Neural progenitor cell (in vitro differentiated cells): ENCODE measurements around the gene LRRC17. TPM values are rescaled to one million over a fixed set of nuclear protein-coding genes. Genes with fewer than 3 reads are reported as not detected.
A peak's percentile ranks its signal among the peaks of the same experiment; 100 is the strongest.

Experiments used
- DNase-seq: peaks from one replicate; pipeline ENCODE4 v3.0.0-alpha.2; 2016; ENCODE audit warnings: low spot score
- H2AFZ ChIP-seq: fragments of 200-600 bp; sonication (generic); replicated peaks from 2 replicates; pipeline ENCODE4 v1.6.1; 2016; ENCODE audit warnings: antibody characterized with exemption
- H3F3A ChIP-seq: fragments of 200-600 bp; sonication (generic); 2 replicates; pipeline ENCODE4 v1.6.1; 2016; ENCODE audit warnings: antibody characterized with exemption, low read depth
- H3K27ac ChIP-seq: fragments of 200-600 bp; sonication (generic); 2 replicates; pipeline ENCODE4 v1.5.1; 2016; ENCODE audit warnings: mild to moderate bottlenecking
- H3K27me3 ChIP-seq: fragments of 200-600 bp; sonication (generic); 2 replicates; pipeline ENCODE4 v1.6.1; 2016; ENCODE audit warnings: mild to moderate bottlenecking, moderate library complexity
- H3K36me3 ChIP-seq: fragments of 200-600 bp; sonication (generic); 2 replicates; pipeline ENCODE4 v1.5.1; 2016
- H3K4me1 ChIP-seq: fragments of 200-600 bp; sonication (generic); 2 replicates; pipeline ENCODE4 v1.6.1; 2016; ENCODE audit warnings: mixed run types
- H3K4me2 ChIP-seq: fragments of 200-600 bp; sonication (generic); 2 replicates; pipeline ENCODE4 v1.6.1; 2016
- H3K4me3 ChIP-seq: fragments of 200-600 bp; sonication (generic); 2 replicates; pipeline ENCODE4 v1.5.1; 2016
- H3K79me2 ChIP-seq: fragments of 200-600 bp; sonication (generic); 2 replicates; pipeline ENCODE4 v1.6.1; 2016; ENCODE audit warnings: low read depth
- H3K9ac ChIP-seq: fragments of 200-600 bp; sonication (generic); 2 replicates; pipeline ENCODE4 v1.6.1; 2016
- H3K9me3 ChIP-seq: fragments of 200-600 bp; sonication (generic); 2 replicates; pipeline ENCODE4 v1.5.1; 2016; ENCODE audit warnings: low read depth
- H4K20me1 ChIP-seq: fragments of 200-600 bp; sonication (generic); 2 replicates; pipeline ENCODE4 v1.6.1; 2016; ENCODE audit warnings: low read depth
- H3K27ac Mint-ChIP-seq: 3 replicates; pipeline ENCODE4 v1.8.0; 2021; ENCODE audit warnings: mixed read lengths
- H3K27me3 Mint-ChIP-seq: 2 replicates; pipeline ENCODE4 v1.8.0; 2022; ENCODE audit warnings: low read depth, mild to moderate bottlenecking, inconsistent platforms, moderate library complexity, mixed read lengths; ENCODE audit not compliant: insufficient read depth
- H3K36me3 Mint-ChIP-seq: 3 replicates; pipeline ENCODE4 v1.8.0; 2021; ENCODE audit warnings: mixed read lengths
- H3K4me1 Mint-ChIP-seq: 3 replicates; pipeline ENCODE4 v1.8.0; 2021; ENCODE audit warnings: mixed read lengths
- H3K4me3 Mint-ChIP-seq: 3 replicates; pipeline ENCODE4 v1.8.0; 2021; ENCODE audit warnings: mild to moderate bottlenecking, moderate library complexity, mixed read lengths
- H3K9me3 Mint-ChIP-seq: 3 replicates; pipeline ENCODE4 v1.8.0; 2020; ENCODE audit warnings: mixed read lengths
- EZH2 ChIP-seq: fragments of 200-600 bp; sonication (generic); IDR thresholded peaks from 2 replicates; pipeline ENCODE4 v1.6.1; 2017; ENCODE audit warnings: antibody characterized with exemption, mild to moderate bottlenecking, moderate library complexity
- EZH2phosphoT487 ChIP-seq: fragments of 200-600 bp; sonication (generic); IDR thresholded peaks from 2 replicates; pipeline ENCODE4 v1.6.1; 2017; ENCODE audit warnings: antibody characterized with exemption
- total RNA-seq: library from RNA; depleted of rRNA; stranded (reverse); fragments of >200 nt; gene quantifications from 2 replicates; pipeline ENCODE4 v1.2.3, GENCODE V29; 2015; ENCODE audit warnings: low replicate concordance
- TF ChIP-seq, protein P1 (sequence below): fragments of 200-600 bp; sonication (generic); IDR thresholded peaks from 2 replicates; pipeline ENCODE4 v1.5.1; 2017; ENCODE audit warnings: antibody characterized with exemption, mild to moderate bottlenecking

Gene LRRC17
- total RNA-seq, 1 donor from 2014 or later, result 4.6 TPM

- Histone ChIP-seq H3K4me2 (no peak overlapping the region), H3K4me1 (peaks cover 15% of the 10 kb centered on the region), H2AFZ (no peak overlapping the region), H3K9me3 (peaks cover 2% of the 10 kb centered on the region), H3K27ac (no peak overlapping the region), H3K36me3 (no peaks in the 10 kb centered on the region), H3K9ac (no peak overlapping the region), H3K79me2 (no peaks in the 10 kb centered on the region), H3K27me3 (no peaks in the 10 kb centered on the region), H4K20me1 (no peaks in the 10 kb centered on the region), H3F3A (peaks cover 5% of the 10 kb centered on the region), H3K4me3 (no peak overlapping the region)
- no peak for DNase-seq
- Mint-ChIP-seq H3K27ac (no peak overlapping the region), H3K4me3 (no peak overlapping the region), H3K36me3 (no peaks in the 10 kb centered on the region), H3K27me3 (no peaks in the 10 kb centered on the region), H3K9me3 (peaks cover 8% of the 10 kb centered on the region), H3K4me1 (peaks cover 17% of the 10 kb centered on the region)
- TF ChIP-seq, protein P1, sequence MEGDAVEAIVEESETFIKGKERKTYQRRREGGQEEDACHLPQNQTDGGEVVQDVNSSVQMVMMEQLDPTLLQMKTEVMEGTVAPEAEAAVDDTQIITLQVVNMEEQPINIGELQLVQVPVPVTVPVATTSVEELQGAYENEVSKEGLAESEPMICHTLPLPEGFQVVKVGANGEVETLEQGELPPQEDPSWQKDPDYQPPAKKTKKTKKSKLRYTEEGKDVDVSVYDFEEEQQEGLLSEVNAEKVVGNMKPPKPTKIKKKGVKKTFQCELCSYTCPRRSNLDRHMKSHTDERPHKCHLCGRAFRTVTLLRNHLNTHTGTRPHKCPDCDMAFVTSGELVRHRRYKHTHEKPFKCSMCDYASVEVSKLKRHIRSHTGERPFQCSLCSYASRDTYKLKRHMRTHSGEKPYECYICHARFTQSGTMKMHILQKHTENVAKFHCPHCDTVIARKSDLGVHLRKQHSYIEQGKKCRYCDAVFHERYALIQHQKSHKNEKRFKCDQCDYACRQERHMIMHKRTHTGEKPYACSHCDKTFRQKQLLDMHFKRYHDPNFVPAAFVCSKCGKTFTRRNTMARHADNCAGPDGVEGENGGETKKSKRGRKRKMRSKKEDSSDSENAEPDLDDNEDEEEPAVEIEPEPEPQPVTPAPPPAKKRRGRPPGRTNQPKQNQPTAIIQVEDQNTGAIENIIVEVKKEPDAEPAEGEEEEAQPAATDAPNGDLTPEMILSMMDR, result no peak
- no peak for TF ChIP-seq EZH2
- no peak for TF ChIP-seq EZH2phosphoT487
Observed at GRCh38 chr7:102908676-102909075, 4.1 kb upstream of the LRRC17 start.

DNA sequence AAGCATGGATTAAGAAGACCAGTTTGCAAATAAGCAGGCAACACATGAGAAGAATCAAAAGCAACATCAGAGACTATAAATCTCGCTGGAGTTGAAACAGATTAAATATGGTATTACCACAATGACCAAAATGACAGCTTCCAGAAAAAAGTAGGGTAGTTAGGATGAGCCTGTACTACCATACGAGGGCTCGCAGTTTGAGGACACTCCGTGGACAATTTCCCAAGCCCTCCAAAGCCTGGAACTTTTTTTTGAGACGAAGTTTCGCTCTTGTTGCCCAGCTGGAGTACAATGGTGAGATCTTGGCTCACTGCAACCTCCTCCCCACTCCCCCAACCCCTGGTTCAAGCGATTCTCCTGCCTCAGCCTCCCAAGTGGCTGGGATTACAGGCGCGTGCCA is 1.0 kb downstream of the LRRC17 start:
- Histone ChIP-seq H3K9me3 (no peaks in the 10 kb centered on the region), H3K9ac (no peak overlapping the region), H3K4me3 (no peak overlapping the region), H2AFZ (no peak overlapping the region), H3F3A (peaks cover 16% of the 10 kb centered on the region), H3K27ac (no peak overlapping the region), H3K36me3 (no peaks in the 10 kb centered on the region), H3K4me1 (peaks cover 26% of the 10 kb centered on the region), H3K79me2 (no peaks in the 10 kb centered on the region), H3K27me3 (no peaks in the 10 kb centered on the region), H4K20me1 (no peaks in the 10 kb centered on the region), H3K4me2 (no peak overlapping the region)
- peak overlapping the region; percentile 89 for H3K4me3 Mint-ChIP-seq
- H3K4me1 Mint-ChIP-seq, result peaks cover 27% of the 10 kb centered on the region
- H3K9me3 Mint-ChIP-seq, result no peaks in the 10 kb centered on the region
- TF ChIP-seq, protein P1, result no peak
- no peak for TF ChIP-seq EZH2
- no peak for TF ChIP-seq EZH2phosphoT487
- H3K27me3 Mint-ChIP-seq, result no peaks in the 10 kb centered on the region
- H3K36me3 Mint-ChIP-seq, result no peaks in the 10 kb centered on the region
- DNase-seq, result no peak
- no peak overlapping the region for H3K27ac Mint-ChIP-seq

DNA sequence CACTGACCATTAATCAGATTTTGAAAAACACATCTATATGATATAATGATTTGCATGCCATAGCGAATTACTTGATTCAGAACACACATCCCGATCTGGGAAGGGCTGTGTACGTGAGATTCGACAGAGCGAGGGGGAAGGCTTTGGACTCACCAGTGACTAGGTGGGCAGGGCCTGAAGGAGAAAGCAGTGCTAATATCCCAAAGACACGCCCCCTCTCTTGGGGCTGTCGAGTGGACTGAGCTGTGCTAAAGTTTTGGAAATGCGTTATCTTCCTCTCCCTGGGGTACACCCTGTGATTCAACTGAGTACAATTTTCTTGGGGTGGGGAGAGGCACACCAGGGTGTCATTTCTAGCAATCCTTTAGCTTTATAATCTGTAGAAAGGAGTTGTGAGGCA is 1.8 kb downstream of the LRRC17 start:
- peak overlapping the region; percentile 33 for H3K4me2 ChIP-seq
- H3K9me3 ChIP-seq, result no peaks in the 10 kb centered on the region
- H3K36me3 ChIP-seq, result no peaks in the 10 kb centered on the region
- H3K79me2 ChIP-seq, result no peaks in the 10 kb centered on the region
- Mint-ChIP-seq H3K4me3 (peak overlapping the region; percentile 89), H3K4me1 (peaks cover 27% of the 10 kb centered on the region), H3K27ac (peak overlapping the region; percentile 47), H3K36me3 (no peaks in the 10 kb centered on the region), H3K27me3 (no peaks in the 10 kb centered on the region), H3K9me3 (no peaks in the 10 kb centered on the region)
- H3K27me3 ChIP-seq, result no peaks in the 10 kb centered on the region
- no peak overlapping the region for H3K9ac ChIP-seq
- no peak overlapping the region for H3K4me3 ChIP-seq
- peak; percentile 67 for DNase-seq
- H3K4me1 ChIP-seq, result peaks cover 29% of the 10 kb centered on the region
- H2AFZ ChIP-seq, result peak overlapping the region; percentile 74
- H3K27ac ChIP-seq, result no peak overlapping the region
- H3F3A ChIP-seq, result peaks cover 16% of the 10 kb centered on the region
- H4K20me1 ChIP-seq, result no peaks in the 10 kb centered on the region
- TF ChIP-seq, protein P1, result no peak
